NB4 (cell line): ENCODE measurements around the gene PITPNM3.

ENCODE experiments used
- CTCF ChIP-seq: IDR thresholded peaks from one replicate; pipeline ENCODE4 v1.5.1; 2012; ENCODE audit warnings: low read depth, low read length
- MYC ChIP-seq: IDR thresholded peaks from 2 replicates; pipeline ENCODE4 v1.6.1; 2011; ENCODE audit warnings: low read depth, low read length
- POLR2A ChIP-seq: IDR thresholded peaks from 2 replicates; pipeline ENCODE4 v1.6.1; 2011; ENCODE audit warnings: mild to moderate bottlenecking; ENCODE audit not compliant: insufficient read length; ENCODE audit errors: extremely low read depth

- TF ChIP-seq CTCF (no peak), POLR2A (no peak), MYC (no peak)
These were observed 70.5 kb downstream of the PITPNM3 start for GRCh38 chr17:6485646-6486412.
